GM21423 (cell line): ENCODE data around the gene COL2A1.

ENCODE experiments used
- ATAC-seq: cut with Tn5 transposase; IDR thresholded peaks from one replicate; pipeline ENCODE4 v1.9.1; 2021; ENCODE audit warnings: mild to moderate bottlenecking, moderate library complexity; ENCODE audit not compliant: unreplicated experiment

Gene COL2A1

DNA sequence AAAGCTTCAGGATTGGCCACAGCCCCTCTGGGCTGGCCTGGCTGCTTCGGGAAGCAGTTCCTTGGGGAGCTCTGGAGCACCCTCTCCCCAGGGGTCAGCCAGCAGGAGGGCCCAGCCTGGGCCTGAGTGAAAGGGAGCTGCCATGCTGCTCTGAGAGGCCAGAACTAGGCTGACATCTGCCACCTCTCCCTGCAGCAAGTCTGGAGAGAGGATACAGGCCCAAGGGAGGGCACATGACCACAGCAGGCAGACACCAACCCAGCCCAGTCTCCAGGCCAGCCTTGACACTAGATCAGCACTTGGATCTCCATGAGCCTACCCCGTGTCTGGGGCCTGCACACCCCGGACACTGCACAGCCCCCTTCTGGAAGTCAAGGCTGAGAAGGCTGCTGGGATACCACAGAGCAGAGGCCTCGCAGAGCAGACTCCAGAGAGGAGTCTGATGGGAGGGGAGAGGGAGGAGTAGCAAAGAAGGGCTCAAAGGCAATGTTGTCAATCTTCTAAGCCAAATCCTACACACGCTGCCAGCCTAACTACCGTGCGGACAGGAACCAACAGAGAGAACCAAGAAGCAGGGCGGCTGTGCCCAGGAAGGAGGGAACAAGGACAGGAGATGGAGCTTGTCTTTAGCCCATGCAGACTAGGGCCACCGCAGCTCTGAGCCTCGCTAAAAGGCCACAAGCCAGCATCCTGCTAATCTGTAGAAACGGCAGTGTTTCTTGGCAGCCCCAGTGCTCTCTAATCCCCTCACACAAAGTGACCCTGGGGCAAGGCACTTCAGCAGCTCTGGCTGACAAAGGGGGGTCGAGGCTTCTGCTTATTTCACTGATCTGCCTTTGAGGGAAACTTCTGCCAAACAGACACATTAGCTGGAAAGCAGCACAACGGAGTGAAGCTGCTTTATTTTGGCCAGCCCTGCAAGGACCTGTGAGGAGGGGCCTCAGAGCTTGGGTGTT lies 12.9 kb downstream of the COL2A1 start:
- ATAC-seq = no peak

DNA sequence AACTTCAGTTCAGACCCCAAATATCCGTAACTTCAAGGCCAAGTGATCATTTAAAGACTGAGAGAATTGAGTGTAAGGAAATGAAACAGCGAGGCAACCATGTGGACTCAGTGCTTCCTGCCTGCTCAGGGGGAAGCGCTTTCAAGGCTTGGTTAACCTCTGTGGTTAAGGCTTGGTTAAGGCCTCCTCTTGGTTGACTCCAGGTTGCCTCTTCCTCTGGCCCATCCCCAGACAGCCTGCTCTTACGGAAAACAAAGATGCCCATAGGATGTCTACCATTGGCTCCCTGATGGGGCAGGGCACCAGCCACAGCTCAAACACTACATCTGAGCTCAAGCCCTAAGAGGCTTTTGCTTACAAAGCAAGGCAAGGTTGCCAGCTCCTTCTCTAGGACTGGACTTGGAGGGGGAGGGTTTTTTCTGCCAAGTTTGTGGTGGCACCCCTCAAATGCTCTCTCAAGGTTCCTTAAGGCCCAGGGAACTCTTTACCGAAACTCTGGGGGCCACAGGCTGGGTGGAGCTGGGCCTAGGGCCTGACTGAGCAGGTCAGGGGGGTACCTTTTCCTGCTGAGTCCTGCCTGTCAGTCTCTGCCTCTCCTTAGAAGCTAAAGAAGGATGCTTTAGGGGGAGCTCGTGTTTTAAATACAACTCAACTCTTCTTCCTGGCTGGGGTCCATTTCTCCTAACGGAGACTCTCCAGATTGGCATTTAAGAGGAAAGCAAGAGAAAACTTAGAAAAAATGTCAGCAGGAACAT lies 13.7 kb downstream of the COL2A1 start:
- ATAC-seq = peak; percentile 96

DNA sequence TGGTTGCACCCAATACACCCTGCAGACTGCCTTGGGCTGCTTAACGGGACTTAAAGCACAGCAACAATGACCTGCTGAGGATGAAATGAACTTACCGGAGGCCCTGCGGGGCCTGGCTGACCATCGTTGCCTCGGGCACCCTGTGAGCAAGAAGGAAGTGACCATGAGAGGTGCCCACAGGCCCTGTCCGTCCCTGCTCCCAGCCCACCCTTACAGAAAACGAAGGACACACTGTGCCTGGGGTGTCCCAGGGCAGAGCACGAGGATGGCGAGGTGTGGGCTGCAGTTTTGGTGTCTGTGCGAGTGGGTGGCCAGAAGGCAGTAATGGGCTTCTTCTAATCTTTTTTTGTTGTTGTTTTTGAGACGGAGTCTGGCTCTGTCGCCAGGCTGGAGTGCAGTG lies 14.6 kb downstream of the COL2A1 start:
- ATAC-seq = no peak

GRCh38 chr12:47989023-47989417 lies 15.3 kb downstream of the COL2A1 start:
- no peak for ATAC-seq

DNA sequence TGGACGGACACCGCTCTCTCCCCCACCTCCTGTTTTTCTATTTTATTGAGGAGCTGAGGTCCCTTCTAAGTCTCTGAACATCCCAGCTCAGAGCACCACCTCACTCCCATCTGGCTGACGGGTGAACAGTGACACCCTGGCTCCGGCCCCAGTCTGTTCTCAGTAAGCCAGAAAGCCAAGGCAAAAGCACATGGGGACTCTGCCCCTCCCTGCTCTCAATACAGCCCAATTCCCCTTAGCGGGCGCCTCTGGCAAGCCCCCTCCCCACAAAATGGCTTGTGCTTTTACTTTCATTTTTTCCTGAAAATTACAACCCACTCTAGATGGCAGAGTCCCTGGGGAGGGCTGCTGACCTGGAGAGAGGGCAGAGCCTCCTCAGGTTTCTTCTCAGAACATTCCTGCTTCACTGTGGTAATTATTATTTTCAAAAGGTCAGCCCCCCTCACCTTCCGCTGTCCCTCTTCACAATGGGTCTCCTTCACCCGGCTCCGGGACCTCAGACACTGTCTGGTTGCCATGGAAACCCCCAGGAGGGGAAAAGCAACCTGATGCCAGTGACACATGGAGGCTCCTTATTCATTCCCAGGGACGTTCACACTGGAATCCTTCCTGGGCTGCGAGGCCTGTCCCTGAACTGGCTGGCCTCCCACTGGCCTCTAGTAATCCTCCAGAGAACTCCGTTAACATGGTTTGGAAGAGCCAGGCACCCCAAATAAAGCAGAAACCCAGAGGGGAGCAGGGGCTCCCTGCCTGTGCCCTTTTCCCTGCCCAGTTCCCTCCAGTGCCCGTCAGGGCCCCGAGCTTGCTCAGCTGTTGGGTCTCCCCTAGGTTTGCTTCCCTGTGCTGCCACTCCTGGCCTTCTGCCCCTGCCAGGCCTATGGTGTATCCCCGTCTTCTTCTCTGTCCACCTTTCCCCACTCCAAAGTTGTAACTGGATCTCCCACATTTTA lies 15.9 kb downstream of the COL2A1 start:
- no peak for ATAC-seq

GRCh38 chr12:47987411-47988072 lies 16.7 kb downstream of the COL2A1 start:
- ATAC-seq = no peak

- ATAC-seq = no peak
Observed at GRCh38 chr12:47986832-47987231, 17.4 kb downstream of the COL2A1 start.

- no peak for ATAC-seq
Observed at GRCh38 chr12:47986291-47986660, 18.0 kb downstream of the COL2A1 start.

GRCh38 chr12:47985596-47986290 lies 18.5 kb downstream of the COL2A1 start:
- no peak for ATAC-seq

- ATAC-seq = no peak
Observed at GRCh38 chr12:47984331-47984801, 19.9 kb downstream of the COL2A1 start.

GRCh38 chr12:47983541-47984115 lies 20.6 kb downstream of the COL2A1 start:
- no peak for ATAC-seq

- no peak for ATAC-seq
Observed at GRCh38 chr12:47982770-47983169, 21.5 kb downstream of the COL2A1 start.

DNA sequence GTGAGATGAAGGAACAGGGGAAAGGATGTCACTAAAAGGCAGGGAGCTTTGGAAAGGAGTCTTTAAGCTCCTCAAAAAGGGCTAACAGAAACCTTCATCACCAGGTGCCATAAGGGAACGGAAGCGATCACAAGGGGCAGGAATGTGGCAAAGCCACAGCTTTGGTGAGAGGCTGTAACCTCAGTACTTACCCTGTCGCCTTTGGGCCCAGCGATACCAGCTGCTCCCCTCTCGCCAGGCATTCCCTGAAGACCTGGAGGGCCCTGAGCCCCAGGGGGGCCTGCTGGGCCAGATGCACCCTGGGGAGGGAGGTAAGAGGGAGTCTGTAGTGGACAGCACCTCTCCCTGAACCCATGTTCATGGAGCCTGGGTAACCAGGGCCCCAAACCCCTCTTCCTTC lies 22.0 kb downstream of the COL2A1 start:
- no peak for ATAC-seq

GRCh38 chr12:47981496-47982260 lies 22.6 kb downstream of the COL2A1 start:
- no peak for ATAC-seq

- no peak for ATAC-seq
Observed at GRCh38 chr12:47980779-47981495, 23.3 kb downstream of the COL2A1 start.

- ATAC-seq = no peak
Observed at GRCh38 chr12:47980197-47980596, 24.1 kb downstream of the COL2A1 start.

DNA sequence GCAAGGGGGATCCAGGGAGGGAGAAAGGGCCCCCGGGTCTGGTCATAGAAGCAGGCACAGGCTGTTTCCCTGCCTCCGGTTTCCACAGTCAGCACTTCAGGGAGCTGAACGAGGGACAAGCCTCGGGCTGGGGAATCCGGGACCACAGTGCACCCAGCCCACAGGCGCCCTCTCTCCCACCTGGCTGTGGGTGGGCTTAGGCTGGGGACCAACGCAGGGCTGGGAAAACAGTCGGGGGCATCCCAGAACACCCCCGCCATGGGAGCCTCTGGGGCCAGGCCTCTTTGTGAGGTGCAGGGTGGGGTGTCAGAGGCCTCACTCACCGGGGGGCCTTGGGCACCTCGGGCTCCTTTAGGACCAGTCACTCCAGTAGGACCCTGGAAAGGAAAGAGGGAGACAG lies 24.6 kb downstream of the COL2A1 start:
- ATAC-seq = no peak

DNA sequence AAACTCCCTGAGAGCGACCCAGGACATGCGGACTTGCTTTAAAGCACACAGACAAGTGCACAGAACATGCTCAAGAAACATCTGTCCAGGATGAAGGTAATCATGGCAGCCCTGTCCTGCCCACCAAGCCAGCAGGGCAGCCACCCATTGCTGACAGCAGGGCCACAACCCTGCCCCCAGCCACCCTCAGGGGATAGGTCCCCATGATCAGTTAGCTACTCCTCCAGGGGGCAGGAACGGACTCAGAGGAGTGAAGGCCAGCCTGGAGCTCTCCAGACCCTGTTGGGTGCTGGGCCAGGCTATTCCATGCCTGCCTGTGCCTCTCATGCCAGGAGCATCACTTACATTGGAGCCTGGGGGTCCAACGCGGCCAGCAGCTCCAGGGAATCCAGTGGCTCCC lies 25.1 kb downstream of the COL2A1 start:
- ATAC-seq = no peak
